Fibroblast of the aortic adventitia (primary cell): ENCODE results near the gene BARX1. TPM values are rescaled to one million over a fixed set of nuclear protein-coding genes. Genes with fewer than 3 reads are reported as not detected.

ENCODE experiments used
- DNase-seq: peaks from one replicate; pipeline ENCODE4 v3.0.0-alpha.2; 2010; ENCODE audit warnings: low read depth
- H3K4me3 ChIP-seq: 2 replicates; pipeline ENCODE4 v1.5.1; 2011; ENCODE audit warnings: low read depth, mild to moderate bottlenecking, control low read depth, low read length, moderate library complexity
- total RNA-seq: library from RNA; depleted of rRNA; stranded (reverse); fragments of >200 nt; gene quantifications from 2 replicates; pipeline ENCODE4 v1.2.3, GENCODE V29; 2012; ENCODE audit warnings: low replicate concordance
- TF ChIP-seq, protein P1 (sequence below): IDR thresholded peaks from 2 replicates; pipeline ENCODE4 v1.5.1; 2011; ENCODE audit warnings: mild to moderate bottlenecking, low read length, control low read depth, inconsistent platforms; ENCODE audit not compliant: insufficient read depth

The BARX1 gene
- total RNA-seq, 1 donor = 0.09 TPM

DNA sequence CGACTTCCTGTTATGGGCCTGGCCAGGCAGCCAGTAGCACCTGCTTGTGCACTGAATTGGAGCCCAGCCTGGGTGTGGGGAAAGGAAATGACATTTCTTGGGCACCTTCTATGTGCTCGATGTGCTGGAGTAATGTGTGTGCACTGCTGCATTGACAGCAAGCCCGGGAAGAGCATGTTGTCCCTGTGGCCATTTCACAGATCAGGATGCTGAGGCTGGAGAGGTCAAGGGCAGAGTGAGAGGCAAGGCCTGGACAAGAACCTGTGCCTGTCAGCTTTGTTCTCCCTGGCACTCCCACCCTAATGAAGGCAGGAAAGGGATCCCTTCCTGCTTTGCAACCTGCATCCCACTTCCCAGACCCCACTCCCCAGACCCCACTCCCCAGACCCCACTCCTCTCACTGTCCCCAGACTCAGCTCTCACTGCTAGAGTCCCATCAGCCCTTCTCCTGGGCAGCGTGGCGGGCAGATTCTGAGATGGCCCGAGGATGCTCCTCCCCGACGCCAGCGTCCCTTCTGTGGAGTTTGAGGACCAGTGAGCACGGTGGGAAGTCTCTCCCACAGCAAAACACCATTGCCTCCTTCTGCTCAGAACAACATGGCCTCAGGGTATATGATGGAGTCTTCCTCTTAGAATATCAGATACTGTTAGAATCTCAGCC is 49.6 kb downstream of the BARX1 start:
- TF ChIP-seq, protein P1, sequence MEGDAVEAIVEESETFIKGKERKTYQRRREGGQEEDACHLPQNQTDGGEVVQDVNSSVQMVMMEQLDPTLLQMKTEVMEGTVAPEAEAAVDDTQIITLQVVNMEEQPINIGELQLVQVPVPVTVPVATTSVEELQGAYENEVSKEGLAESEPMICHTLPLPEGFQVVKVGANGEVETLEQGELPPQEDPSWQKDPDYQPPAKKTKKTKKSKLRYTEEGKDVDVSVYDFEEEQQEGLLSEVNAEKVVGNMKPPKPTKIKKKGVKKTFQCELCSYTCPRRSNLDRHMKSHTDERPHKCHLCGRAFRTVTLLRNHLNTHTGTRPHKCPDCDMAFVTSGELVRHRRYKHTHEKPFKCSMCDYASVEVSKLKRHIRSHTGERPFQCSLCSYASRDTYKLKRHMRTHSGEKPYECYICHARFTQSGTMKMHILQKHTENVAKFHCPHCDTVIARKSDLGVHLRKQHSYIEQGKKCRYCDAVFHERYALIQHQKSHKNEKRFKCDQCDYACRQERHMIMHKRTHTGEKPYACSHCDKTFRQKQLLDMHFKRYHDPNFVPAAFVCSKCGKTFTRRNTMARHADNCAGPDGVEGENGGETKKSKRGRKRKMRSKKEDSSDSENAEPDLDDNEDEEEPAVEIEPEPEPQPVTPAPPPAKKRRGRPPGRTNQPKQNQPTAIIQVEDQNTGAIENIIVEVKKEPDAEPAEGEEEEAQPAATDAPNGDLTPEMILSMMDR = no peak
- DNase-seq = no peak
- no peak overlapping the region for H3K4me3 ChIP-seq

DNA sequence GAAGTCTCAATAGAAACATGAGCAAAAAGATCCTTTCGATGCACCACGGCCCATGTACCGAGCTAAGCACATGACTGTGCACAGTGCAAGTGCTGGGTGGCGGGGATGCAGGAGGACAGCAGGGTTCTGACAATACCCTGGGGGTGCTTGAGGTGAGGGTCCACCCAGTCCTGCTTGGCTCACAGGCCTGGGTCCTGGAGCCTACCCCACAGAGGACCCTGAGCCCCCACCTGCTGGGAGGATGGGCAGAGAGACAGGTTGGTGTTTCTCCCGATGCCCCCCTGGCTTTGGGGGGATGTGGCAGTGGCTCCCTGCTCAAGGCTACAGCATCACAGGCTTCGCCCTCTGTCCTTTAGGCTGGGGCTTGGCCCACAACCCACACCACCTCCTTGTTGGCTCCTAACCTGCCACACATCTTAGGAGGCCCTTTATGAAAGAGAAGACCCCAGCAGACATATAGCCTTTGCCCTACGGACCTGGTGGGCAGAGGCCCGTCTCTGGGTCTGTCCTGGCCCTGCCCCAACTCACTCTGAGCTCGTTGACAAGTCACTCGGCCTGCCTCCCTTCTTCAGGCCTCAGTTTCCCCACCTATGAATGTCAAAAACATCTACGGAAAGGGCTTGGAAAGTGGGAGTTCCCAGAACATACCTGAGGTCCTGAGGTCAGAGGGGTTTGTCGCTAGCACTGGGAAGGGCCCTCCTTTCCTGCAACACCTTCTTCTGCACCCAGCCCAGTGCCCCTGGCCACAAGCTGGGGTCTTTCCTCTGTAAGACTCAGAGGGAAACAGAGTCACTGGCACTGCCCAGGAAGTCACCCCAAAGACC is 50.3 kb downstream of the BARX1 start:
- TF ChIP-seq, protein P1 = no peak
- no peak overlapping the region for H3K4me3 ChIP-seq
- no peak for DNase-seq

DNA sequence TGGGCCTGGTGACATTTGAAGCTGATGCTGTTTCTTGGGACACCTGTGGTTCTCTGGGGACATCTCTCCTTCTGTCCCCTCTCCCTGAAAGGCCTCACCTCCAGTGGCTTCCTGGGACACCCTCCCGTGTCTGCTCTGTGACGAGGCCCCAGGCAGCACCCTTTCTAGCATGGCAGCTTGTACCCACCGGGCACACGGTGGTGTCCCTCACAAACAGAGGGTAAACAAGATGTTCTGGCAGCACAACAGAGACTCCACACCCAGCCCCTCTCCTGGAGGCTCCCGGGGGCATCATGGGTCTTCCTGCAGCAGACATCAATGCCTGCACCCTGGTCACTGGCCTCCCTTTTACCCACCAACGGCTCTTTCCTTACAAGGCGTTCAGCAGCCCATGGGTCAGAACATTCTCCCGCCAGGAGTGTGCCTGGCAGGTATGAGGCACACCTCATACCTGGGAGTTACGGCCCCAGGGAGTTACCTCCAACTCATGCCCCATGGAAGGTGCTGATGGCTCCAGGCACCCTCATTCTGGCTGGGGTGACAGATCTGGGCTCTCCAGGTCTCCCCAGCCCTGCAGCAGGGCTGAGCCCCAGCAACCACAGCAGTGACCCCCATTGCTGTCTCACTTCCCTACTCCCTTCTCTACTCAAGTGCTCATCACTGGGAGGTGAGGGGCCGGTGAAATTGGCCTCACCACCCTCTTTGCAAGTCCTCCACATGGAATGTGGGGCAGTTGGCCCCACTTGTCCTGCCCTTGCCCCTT is 51.1 kb downstream of the BARX1 start:
- DNase-seq = no peak
- TF ChIP-seq, protein P1 = no peak
- no peak overlapping the region for H3K4me3 ChIP-seq

DNA sequence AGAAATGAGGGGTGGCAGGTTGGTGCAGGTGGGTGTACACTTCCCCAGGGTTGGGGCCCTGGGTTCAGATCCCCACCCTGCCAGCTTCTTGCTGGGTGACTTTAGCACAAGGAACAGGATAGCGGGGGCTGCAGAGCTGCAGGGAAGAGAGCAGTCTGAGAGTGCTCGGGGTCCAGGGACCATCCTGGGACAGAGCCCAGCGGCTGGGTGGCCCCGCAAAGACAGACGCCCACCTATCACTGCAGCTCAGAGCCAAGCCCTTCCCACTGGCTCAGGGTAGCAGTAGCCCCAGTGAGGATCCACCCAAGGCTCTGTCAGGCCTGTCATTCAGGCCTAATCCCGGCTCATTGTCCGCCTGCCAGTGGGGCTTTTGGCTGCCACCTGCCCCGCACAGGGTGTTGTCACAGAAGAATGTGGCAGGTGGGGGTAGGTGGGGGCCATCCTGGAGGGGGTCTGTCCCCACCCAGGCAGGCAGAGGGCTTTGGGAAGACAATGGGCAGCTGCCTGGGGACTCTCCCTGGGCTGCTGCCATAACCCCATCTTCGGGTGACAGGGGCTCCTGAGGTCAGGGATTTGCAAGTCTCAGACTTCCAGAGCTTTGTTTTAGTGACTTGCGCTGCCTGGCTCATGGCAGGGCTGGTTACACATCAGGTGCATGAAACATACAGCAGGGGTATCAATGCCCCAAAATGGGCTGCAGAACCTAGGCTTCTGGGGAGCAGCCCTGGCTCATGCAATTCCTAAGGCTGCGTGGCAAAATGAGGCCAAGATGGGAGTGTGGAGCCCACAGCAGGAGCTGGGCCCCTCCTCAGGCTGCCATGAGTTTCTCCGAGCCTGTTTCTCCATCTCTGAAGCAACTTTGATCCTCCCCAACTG is 52.1 kb downstream of the BARX1 start:
- no peak for DNase-seq
- TF ChIP-seq, protein P1 = no peak
- no peak overlapping the region for H3K4me3 ChIP-seq

DNA sequence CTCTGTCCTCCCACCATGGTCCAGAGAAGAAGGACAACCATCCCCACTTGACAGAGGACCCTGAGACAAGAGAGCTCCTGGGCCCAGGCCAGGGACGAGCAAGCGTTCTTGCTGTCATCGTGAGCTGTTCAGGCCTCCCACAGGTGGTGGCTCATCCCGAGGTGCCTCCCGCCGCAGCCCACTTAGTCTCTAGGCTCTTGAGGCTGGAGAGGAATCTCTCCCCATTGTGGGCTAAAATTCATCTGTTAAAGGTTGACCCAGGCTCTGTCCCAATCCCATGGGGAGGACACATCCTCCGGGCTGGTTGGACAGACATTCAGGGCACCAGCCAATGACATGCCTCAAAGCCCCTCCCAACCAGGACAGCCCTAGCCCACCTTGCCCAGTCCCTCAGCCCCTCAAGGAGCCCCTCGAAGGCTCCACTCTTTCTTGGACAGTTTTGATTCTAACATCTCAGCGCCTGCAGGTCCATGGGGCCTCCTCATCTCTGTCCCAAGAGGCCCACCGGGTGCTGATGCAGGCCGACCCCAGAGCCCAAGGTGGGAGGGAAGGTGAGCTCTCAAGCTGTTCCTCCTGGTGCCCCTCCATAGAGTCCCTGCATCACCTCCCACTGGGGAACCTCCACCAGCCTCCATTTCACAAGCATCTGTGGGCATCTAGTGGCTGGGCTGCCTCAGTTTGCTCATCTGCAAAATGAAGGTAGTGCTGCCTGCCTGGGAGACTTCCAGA is 52.9 kb downstream of the BARX1 start:
- H3K4me3 ChIP-seq = no peak overlapping the region
- DNase-seq = no peak
- TF ChIP-seq, protein P1 = no peak

Other genes starting within 250 kb of the BARX1 start
- gene PTPDC1, start 129.1 kb upstream of the BARX1 start, total RNA-seq = 6.6 and 10.8 TPM in 2 replicates